GM23338 (cell line): ENCODE data around the gene KPNA2. TPM values are rescaled to one million over a fixed set of nuclear protein-coding genes. Genes with fewer than 3 reads are reported as not detected.

Experiments
- ATAC-seq: fragments of 200-7000 bp; cut with Tn5 transposase; 3 replicates; pipeline ENCODE4 v1.9.1; 2020
- DNase-seq: peaks from one replicate; pipeline ENCODE4 v3.0.0-alpha.2; 2015; ENCODE audit warnings: low spot score
- H2AFZ ChIP-seq: fragments of 200-600 bp; sonication (generic); 2 replicates; pipeline ENCODE4 v1.8.0; 2016; ENCODE audit warnings: antibody characterized with exemption, mild to moderate bottlenecking, moderate library complexity
- H3F3A ChIP-seq: fragments of 200-600 bp; sonication (generic); replicated peaks from 2 replicates; pipeline ENCODE4 v1.8.0; 2017; ENCODE audit warnings: antibody characterized with exemption, mixed run types, low read depth
- H3K27ac ChIP-seq: fragments of 200-600 bp; sonication (generic); 2 replicates; pipeline ENCODE4 v1.6.1; 2016; ENCODE audit warnings: low read depth
- H3K27me3 ChIP-seq: fragments of 200-600 bp; sonication (generic); 2 replicates; pipeline ENCODE4 v1.8.0; 2016; ENCODE audit warnings: mild to moderate bottlenecking, mixed run types, moderate library complexity; ENCODE audit not compliant: insufficient read depth
- H3K36me3 ChIP-seq: fragments of 200-600 bp; sonication (generic); 2 replicates; pipeline ENCODE4 v1.8.0; 2016; ENCODE audit warnings: mild to moderate bottlenecking; ENCODE audit not compliant: insufficient read depth
- H3K4me1 ChIP-seq: fragments of 200-600 bp; sonication (generic); 2 replicates; pipeline ENCODE4 v1.8.0; 2016; ENCODE audit warnings: mild to moderate bottlenecking, moderate library complexity; ENCODE audit not compliant: insufficient read depth
- H3K4me2 ChIP-seq: fragments of 200-600 bp; sonication (generic); 2 replicates; pipeline ENCODE4 v1.7.1; 2017; ENCODE audit warnings: mixed run types
- H3K4me3 ChIP-seq: fragments of 200-600 bp; sonication (generic); 2 replicates; pipeline ENCODE4 v1.6.1; 2016; ENCODE audit warnings: mixed run types
- H3K79me2 ChIP-seq: fragments of 200-600 bp; sonication (generic); replicated peaks from 2 replicates; pipeline ENCODE4 v1.8.0; 2017; ENCODE audit warnings: mild to moderate bottlenecking; ENCODE audit not compliant: insufficient read depth
- H3K9me2 ChIP-seq: fragments of 200-600 bp; sonication (generic); 2 replicates; pipeline ENCODE4 v1.8.0; 2017; ENCODE audit not compliant: insufficient read depth
- H4K20me1 ChIP-seq: fragments of 200-600 bp; sonication (generic); replicated peaks from 2 replicates; pipeline ENCODE4 v1.8.0; 2017; ENCODE audit warnings: mild to moderate bottlenecking; ENCODE audit not compliant: insufficient read depth
- H3K27ac Mint-ChIP-seq: 2 replicates; pipeline ENCODE4 v1.8.0; 2020; ENCODE audit warnings: inconsistent platforms, mild to moderate bottlenecking, moderate library complexity, mixed read lengths
- H3K27me3 Mint-ChIP-seq: 3 replicates; pipeline ENCODE4 v1.8.0; 2022; ENCODE audit warnings: low read depth, mild to moderate bottlenecking, moderate library complexity, mixed read lengths, inconsistent platforms; ENCODE audit not compliant: insufficient read depth, poor library complexity
- H3K36me3 Mint-ChIP-seq: 3 replicates; pipeline ENCODE4 v1.8.0; 2021; ENCODE audit warnings: low read depth, mild to moderate bottlenecking, inconsistent platforms, moderate library complexity, mixed read lengths
- H3K4me1 Mint-ChIP-seq: 3 replicates; pipeline ENCODE4 v1.8.0; 2020; ENCODE audit warnings: mild to moderate bottlenecking, inconsistent platforms, mixed read lengths
- H3K4me3 Mint-ChIP-seq: 3 replicates; pipeline ENCODE4 v1.8.0; 2021; ENCODE audit warnings: moderate library complexity, mild to moderate bottlenecking, inconsistent platforms, mixed read lengths
- H3K9me3 Mint-ChIP-seq: 3 replicates; pipeline ENCODE4 v1.8.0; 2020; ENCODE audit warnings: moderate library complexity, mild to moderate bottlenecking, inconsistent platforms, mixed read lengths
- CREB1 ChIP-seq: fragments of 250-450 bp; sonication (Bioruptor Pico); IDR thresholded peaks from 2 replicates; pipeline ENCODE4 v1.5.0; 2020; ENCODE audit warnings: low read depth, mild to moderate bottlenecking, moderate library complexity
- ETS1 ChIP-seq: IDR thresholded peaks from 2 replicates; pipeline ENCODE4 v1.6.1; 2016; ENCODE audit warnings: antibody characterized with exemption
- EZH2 ChIP-seq: fragments of 200-600 bp; sonication (generic); IDR thresholded peaks from one replicate; pipeline ENCODE4 v1.8.0; 2017; ENCODE audit warnings: antibody characterized with exemption, mild to moderate bottlenecking, low read depth; ENCODE audit not compliant: unreplicated experiment
- EZH2phosphoT487 ChIP-seq: fragments of 200-600 bp; sonication (generic); IDR thresholded peaks from one replicate; pipeline ENCODE4 v1.8.1; 2018; ENCODE audit warnings: antibody characterized with exemption; ENCODE audit not compliant: unreplicated experiment
- JUNB ChIP-seq: IDR thresholded peaks from one replicate; pipeline ENCODE4 v1.6.1; 2016; ENCODE audit warnings: antibody characterized with exemption; ENCODE audit not compliant: unreplicated experiment
- NANOG ChIP-seq: IDR thresholded peaks from 2 replicates; pipeline ENCODE4 v1.6.1; 2016; ENCODE audit warnings: antibody characterized with exemption, borderline replicate concordance
- POLR2AphosphoS5 ChIP-seq: IDR thresholded peaks from 2 replicates; pipeline ENCODE4 v1.6.1; 2016; ENCODE audit warnings: antibody characterized with exemption, low read depth
- REST ChIP-seq: IDR thresholded peaks from one replicate; pipeline ENCODE4 v1.6.1; 2018; ENCODE audit warnings: antibody characterized with exemption; ENCODE audit not compliant: unreplicated experiment
- STAT1 ChIP-seq: IDR thresholded peaks from one replicate; pipeline ENCODE4 v1.6.1; 2016; ENCODE audit warnings: antibody characterized with exemption; ENCODE audit not compliant: unreplicated experiment
- ZNF114 ChIP-seq: fragments of 250-450 bp; sonication (Bioruptor Pico); IDR thresholded peaks from 2 replicates; pipeline ENCODE4 v1.5.0; 2020; ENCODE audit warnings: mild to moderate bottlenecking, moderate library complexity
- ZNF331 ChIP-seq: fragments of 250-450 bp; sonication (Bioruptor Pico); IDR thresholded peaks from 2 replicates; pipeline ENCODE4 v1.5.0; 2020; ENCODE audit warnings: low read depth, mild to moderate bottlenecking, moderate library complexity
- ZNF462 ChIP-seq: fragments of 250-450 bp; sonication (Bioruptor Pico); IDR thresholded peaks from 2 replicates; pipeline ENCODE4 v1.5.0; 2020; ENCODE audit warnings: mild to moderate bottlenecking, moderate library complexity
- polyA plus RNA-seq: library from polyadenylated mRNA; unstranded; fragments of >200 nt; fragmentation: Nextera tagmentation; extraction: Ambion mirVana; gene quantifications from 2 replicates; pipeline ENCODE4 v1.2.1, GENCODE V29; 2016
- total RNA-seq: library from RNA; depleted of rRNA; stranded (reverse); fragments of >200 nt; shearing (Covaris generic); gene quantifications from 2 replicates; pipeline ENCODE4 v1.2.3, GENCODE V29; 2014
- TF ChIP-seq, protein P1 (sequence below), 2 experiments: fragments of 200-600 bp in 1 of 2; sonication (generic) in 1 of 2; conservative IDR thresholded peaks; 2 replicates each; pipeline versions ENCODE4 v1.5.1 to v1.6.1; 2016 to 2017; ENCODE audit warnings: antibody characterized with exemption in 2 of 2, low read depth in 2 of 2, mild to moderate bottlenecking in 2 of 2, moderate library complexity in 1 of 2

KPNA2 gene
- total and polyA plus RNA-seq, 2 experiments from 2014 or later: 375 to 442 TPM

DNA sequence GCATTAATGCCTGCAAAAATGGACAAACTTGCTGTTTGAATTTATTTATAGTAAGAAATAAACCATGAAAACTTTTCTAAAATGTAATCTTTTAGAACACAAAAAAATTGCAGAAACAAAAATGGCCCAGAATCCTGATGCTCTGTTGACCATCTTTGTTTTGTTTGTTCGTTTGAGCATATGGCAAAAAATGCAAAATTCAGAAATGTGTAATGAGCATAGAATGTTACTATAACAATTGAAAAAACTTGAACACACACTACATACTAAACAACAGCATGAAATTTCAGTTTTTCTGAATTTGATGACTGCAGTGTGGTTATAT lies 1.1 kb upstream of the KPNA2 start (continued):
- TF ChIP-seq STAT1: no peak

DNA sequence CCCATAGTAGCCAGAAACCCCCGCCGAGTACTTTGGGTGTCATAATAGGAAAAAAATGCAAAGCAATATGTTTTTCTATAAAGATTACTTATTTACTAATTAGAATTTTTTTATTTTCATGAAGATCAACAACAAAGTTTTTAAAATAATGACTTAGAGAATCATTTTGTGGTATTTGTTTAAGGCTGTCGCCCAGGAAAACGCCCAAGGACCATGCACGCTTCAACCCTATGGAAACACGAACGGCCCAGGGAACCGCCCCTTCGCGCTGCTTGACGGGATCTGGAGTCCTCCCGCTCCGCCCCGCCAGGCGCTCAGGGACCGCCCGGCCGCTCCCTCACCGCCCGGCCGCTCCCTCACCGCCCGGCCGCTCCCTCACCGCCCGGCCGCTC lies 408 bp upstream of the KPNA2 start:
- H3K4me3 Mint-ChIP-seq: peak overlapping the region; percentile 98
- H3F3A ChIP-seq: peaks cover 26% of the 10 kb centered on the region
- no peaks in the 10 kb centered on the region for H3K9me2 ChIP-seq
- H3K27me3 Mint-ChIP-seq: peaks cover 19% of the 10 kb centered on the region
- ATAC-seq (peak; percentile 83), DNase-seq (peak; percentile 99)
- no peak overlapping the region for H2AFZ ChIP-seq
- H3K4me3 ChIP-seq: peak overlapping the region; percentile 21
- H3K4me1 ChIP-seq: peaks cover 16% of the 10 kb centered on the region
- H3K4me2 ChIP-seq: peak overlapping the region; percentile 65
- TF ChIP-seq REST: no peak
- no peak for TF ChIP-seq NANOG
- no peak for TF ChIP-seq EZH2
- TF ChIP-seq ZNF331 (CRISPR knock-in tag): no peak
- no peak for TF ChIP-seq POLR2AphosphoS5
- TF ChIP-seq ETS1: no peak
- TF ChIP-seq ZNF114 (CRISPR knock-in tag): no peak
- TF ChIP-seq EZH2phosphoT487: no peak
- TF ChIP-seq JUNB: no peak
- TF ChIP-seq, protein P1, sequence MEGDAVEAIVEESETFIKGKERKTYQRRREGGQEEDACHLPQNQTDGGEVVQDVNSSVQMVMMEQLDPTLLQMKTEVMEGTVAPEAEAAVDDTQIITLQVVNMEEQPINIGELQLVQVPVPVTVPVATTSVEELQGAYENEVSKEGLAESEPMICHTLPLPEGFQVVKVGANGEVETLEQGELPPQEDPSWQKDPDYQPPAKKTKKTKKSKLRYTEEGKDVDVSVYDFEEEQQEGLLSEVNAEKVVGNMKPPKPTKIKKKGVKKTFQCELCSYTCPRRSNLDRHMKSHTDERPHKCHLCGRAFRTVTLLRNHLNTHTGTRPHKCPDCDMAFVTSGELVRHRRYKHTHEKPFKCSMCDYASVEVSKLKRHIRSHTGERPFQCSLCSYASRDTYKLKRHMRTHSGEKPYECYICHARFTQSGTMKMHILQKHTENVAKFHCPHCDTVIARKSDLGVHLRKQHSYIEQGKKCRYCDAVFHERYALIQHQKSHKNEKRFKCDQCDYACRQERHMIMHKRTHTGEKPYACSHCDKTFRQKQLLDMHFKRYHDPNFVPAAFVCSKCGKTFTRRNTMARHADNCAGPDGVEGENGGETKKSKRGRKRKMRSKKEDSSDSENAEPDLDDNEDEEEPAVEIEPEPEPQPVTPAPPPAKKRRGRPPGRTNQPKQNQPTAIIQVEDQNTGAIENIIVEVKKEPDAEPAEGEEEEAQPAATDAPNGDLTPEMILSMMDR (conservative IDR thresholded peaks at IDR 0.05; ENCODE audit: low read depth in 2 of 2): no peak
- TF ChIP-seq CREB1 (CRISPR knock-in tag): no peak
- no peak for TF ChIP-seq ZNF462
- no peak for TF ChIP-seq STAT1
- peaks cover 23% of the 10 kb centered on the region for H3K4me1 Mint-ChIP-seq
- peaks cover 30% of the 10 kb centered on the region for H4K20me1 ChIP-seq
- H3K27ac Mint-ChIP-seq: 0 out of 2 replicates have a peak overlapping the region, but pooled peaks have one; percentile 59
- H3K36me3 ChIP-seq: peaks cover 37% of the 10 kb centered on the region
- no peaks in the 10 kb centered on the region for H3K27me3 ChIP-seq
- H3K79me2 ChIP-seq: peaks cover 46% of the 10 kb centered on the region
- H3K36me3 Mint-ChIP-seq: peaks cover 48% of the 10 kb centered on the region
- H3K27ac ChIP-seq: peak overlapping the region; percentile 86
- no peaks in the 10 kb centered on the region for H3K9me3 Mint-ChIP-seq
